Measurements from ENCODE around the gene CIB1. TPM values are rescaled to one million over a fixed set of nuclear protein-coding genes. Genes with fewer than 3 reads are reported as not detected.

CIB1 gene
- total and polyA plus RNA-seq, 4 experiments from 2014 or later = 95.2 to 345 (median 179) TPM

DNA sequence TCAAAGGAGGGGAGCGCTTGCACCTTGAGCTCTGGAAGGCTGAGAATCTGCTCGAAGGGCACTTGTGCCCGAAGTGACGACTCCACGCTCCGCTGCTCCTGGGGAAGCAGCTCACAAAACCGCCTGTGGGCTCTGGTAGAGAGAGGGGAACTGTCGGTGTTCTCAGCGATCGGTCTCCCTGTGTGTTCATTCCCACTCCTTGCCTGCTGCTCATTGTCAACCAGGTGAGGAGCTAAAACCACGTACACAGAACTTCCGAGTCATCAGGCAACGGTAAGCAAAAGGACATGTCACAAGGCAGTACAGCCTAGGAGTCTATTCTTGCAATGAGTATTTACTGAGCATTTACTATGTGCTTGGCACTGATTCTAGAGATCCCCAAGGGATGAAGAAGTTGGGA, 1.5 kb downstream of the CIB1 start:
- ChIA-PET POLR2A (ENCODE audit: partially characterized antibody) (interaction anchor here (0.9 to 7.4 kb wide), 18 partner anchors 9 to 702 kb away, joined by 3 to 150 read pairs (median 6); partner anchors contain the start of genes AP3S2, BLM, HDDC3 and IDH2), CTCF (ENCODE audit: partially characterized antibody) (interaction anchor here (0.6 to 4.6 kb wide), 7 partner anchors 11 to 56 kb away, joined by 3 to 22 read pairs (median 4); no protein-coding TSS in a partner anchor)
- Mint-ChIP-seq H3K36me3 (peaks cover 27 to 45% of the 10 kb centered on the region in 2 donors), H3K4me1 (peaks cover 36 to 61% (median 48%) of the 10 kb centered on the region in 4 donors), H3K27ac (peak overlapping the region; percentile 95 to 100 (median 100)), H3K4me3 (peak overlapping the region; percentile 89 to 96 (median 94)), H3K9me3 (peaks cover 0 to 4% (median 0%) of the 10 kb centered on the region in 8 donors), H3K27me3 (no peaks in the 10 kb centered on the region)
- intact Hi-C loops (cut with micrococcal nuclease) = loop anchor here (5.0 kb wide), 2 partner anchors 130 to 340 kb away; partner anchors contain the start of genes AP3S2 and IDH2
- Histone ChIP-seq H3K4me1 (ENCODE audit: insufficient read depth, low read length) (peaks cover 53% of the 10 kb centered on the region), H3K9me3 (ENCODE audit: control insufficient read depth in 1 of 2, low read length in 2 of 2) (no peaks in the 10 kb centered on the region), H3K4me3 (ENCODE audit: low read length in 2 of 2) (peak overlapping the region in 1 of 2 donors; percentile 46), H3K27me3 (ENCODE audit: insufficient read depth, low read length) (no peaks in the 10 kb centered on the region), H3K36me3 (ENCODE audit: insufficient read depth, low read length) (peaks cover 31% of the 10 kb centered on the region), H3K27ac (ENCODE audit: low read depth, low read length) (peak overlapping the region; percentile 96)
- peak in 3 of 5 donors; percentile 14 to 46 (median 16) for DNase-seq

DNA sequence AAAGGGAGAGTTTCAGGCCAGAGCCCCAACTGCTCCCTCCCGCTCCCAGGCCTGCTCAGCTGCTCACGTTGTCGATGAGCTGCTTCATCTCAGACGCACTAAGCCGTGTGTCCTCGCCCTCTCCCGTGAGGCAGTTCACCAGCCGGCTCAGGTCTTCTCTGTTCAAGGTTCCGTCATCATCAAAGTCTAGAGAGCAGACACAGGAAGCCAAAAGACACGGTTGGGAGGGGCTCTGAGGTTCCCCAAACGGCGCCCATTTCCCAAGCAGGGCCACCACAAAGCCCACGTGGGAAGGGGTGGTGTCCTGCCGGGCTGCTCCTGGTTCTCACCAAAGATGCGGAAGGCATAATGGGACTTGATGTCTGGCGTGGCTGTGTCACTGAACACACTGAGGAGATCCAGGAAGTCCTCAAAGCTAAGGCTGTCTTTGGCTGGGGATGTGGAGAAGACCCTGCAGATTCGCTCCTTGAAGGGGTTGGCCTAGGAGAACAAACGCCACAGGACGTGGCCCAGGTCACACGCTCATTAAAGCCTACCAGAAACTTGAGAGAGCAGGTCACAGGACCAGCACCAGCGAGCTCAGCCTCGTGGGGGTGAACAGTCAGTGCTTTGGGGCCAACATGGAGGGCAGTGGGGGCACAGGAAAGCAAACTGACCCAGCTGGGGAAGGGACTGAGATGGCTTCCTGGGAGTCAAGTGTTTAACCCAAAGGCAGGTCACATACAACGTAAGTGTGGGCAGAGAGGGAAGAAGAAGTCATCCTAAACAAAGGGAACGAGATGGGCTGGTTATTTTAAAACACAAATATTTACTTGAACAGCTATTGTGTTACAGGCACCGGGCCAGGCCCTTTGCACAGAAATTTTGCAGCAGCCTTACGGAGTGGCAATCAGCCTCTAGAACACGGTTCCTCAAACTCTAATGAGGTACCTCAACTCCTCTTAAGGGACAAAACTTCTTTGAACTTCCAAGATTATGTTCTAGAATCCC, 2.4 kb downstream of the CIB1 start:
- Histone ChIP-seq H3K4me1 (ENCODE audit: insufficient read depth, low read length) (peaks cover 53% of the 10 kb centered on the region), H3K27ac (ENCODE audit: low read depth, low read length) (peak overlapping the region; percentile 96), H3K36me3 (ENCODE audit: insufficient read depth, low read length) (peaks cover 31% of the 10 kb centered on the region), H3K9me3 (ENCODE audit: control insufficient read depth in 1 of 2, low read length in 2 of 2) (no peaks in the 10 kb centered on the region), H3K4me3 (ENCODE audit: low read length in 2 of 2) (peak overlapping the region; percentile 46 to 58), H3K27me3 (ENCODE audit: insufficient read depth, low read length) (no peaks in the 10 kb centered on the region)
- Mint-ChIP-seq H3K27ac (peak overlapping the region; percentile 95 to 100 (median 100)), H3K27me3 (no peaks in the 10 kb centered on the region), H3K4me3 (peak overlapping the region; percentile 89 to 96 (median 94)), H3K36me3 (peaks cover 25 to 47% of the 10 kb centered on the region in 2 donors), H3K4me1 (peaks cover 36 to 60% (median 48%) of the 10 kb centered on the region in 4 donors), H3K9me3 (peaks cover 0 to 4% (median 0%) of the 10 kb centered on the region in 8 donors)
- peak; percentile 84 to 95 (median 88) for DNase-seq
- CTCF ChIA-PET (ENCODE audit: partially characterized antibody) = interaction anchor here (0.6 to 4.6 kb wide), 6 partner anchors 10 to 56 kb away, joined by 3 to 22 read pairs (median 4); partner anchors contain the start of gene NGRN
- intact Hi-C loops (cut with micrococcal nuclease) = loop anchor here (1.0 to 5.0 kb wide), 5 partner anchors 10 to 339 kb away; partner anchors contain the start of genes AP3S2, IDH2 and SEMA4B
- POLR2A ChIA-PET (ENCODE audit: partially characterized antibody) = interaction anchor here (0.9 to 7.4 kb wide), 21 partner anchors 10 to 701 kb away, joined by 3 to 150 read pairs (median 5); partner anchors contain the start of genes AP3S2, BLM, HDDC3 and IDH2

DNA sequence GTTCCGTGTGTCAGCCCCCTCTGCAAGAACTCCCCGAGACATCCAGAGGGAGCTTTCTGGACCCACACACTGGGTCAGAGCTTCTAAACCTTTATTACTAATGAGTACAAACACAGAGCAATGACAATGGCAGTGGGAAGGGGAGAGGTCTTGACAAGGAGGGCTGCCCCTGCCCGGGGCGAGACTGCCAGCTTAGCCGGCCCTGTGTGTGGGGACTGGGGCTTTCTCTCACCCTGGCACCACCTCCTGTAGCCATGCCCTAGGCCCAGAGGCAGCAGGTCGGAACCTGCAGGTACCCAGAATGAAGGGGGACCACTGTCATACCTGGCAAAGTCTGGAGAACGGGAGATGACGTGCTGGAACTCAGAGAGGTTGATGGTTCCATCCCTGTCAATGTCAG, 3.1 kb downstream of the CIB1 start:
- ChIA-PET POLR2A (ENCODE audit: partially characterized antibody) (interaction anchor here (0.9 to 7.4 kb wide), 13 partner anchors 9 to 668 kb away, joined by 3 to 150 read pairs (median 5); partner anchors contain the start of genes IDH2, IQGAP1, NGRN and SEMA4B), CTCF (ENCODE audit: partially characterized antibody) (interaction anchor here (0.6 to 4.6 kb wide), 6 partner anchors 9 to 35 kb away, joined by 3 to 22 read pairs (median 4); partner anchors contain the start of gene NGRN)
- intact Hi-C loops (cut with micrococcal nuclease) = loop anchor here (1.0 to 5.0 kb wide), 5 partner anchors 9 to 338 kb away; partner anchors contain the start of genes AP3S2, IDH2 and SEMA4B
- peak overlapping the region; percentile 95 to 100 (median 100) for H3K27ac Mint-ChIP-seq
- peaks cover 31% of the 10 kb centered on the region for H3K36me3 ChIP-seq (ENCODE audit: insufficient read depth, low read length)
- H3K27ac ChIP-seq (ENCODE audit: low read depth, low read length) = peak overlapping the region; percentile 96
- H3K4me3 Mint-ChIP-seq = peak overlapping the region; percentile 89 to 96 (median 94)
- DNase-seq = no peak
- no peaks in the 10 kb centered on the region for H3K27me3 ChIP-seq (ENCODE audit: insufficient read depth, low read length)
- no peaks in the 10 kb centered on the region for H3K9me3 ChIP-seq (ENCODE audit: control insufficient read depth in 1 of 2, low read length in 2 of 2)
- peaks cover 53% of the 10 kb centered on the region for H3K4me1 ChIP-seq (ENCODE audit: insufficient read depth, low read length)
- H3K9me3 Mint-ChIP-seq = peaks cover 0 to 4% (median 0%) of the 10 kb centered on the region in 8 donors
- peak overlapping the region; percentile 34 to 58 for H3K4me3 ChIP-seq (ENCODE audit: low read length in 2 of 2)
- H3K4me1 Mint-ChIP-seq = peaks cover 33 to 57% (median 48%) of the 10 kb centered on the region in 4 donors
- H3K36me3 Mint-ChIP-seq = peaks cover 25 to 47% of the 10 kb centered on the region in 2 donors
- no peaks in the 10 kb centered on the region for H3K27me3 Mint-ChIP-seq

DNA sequence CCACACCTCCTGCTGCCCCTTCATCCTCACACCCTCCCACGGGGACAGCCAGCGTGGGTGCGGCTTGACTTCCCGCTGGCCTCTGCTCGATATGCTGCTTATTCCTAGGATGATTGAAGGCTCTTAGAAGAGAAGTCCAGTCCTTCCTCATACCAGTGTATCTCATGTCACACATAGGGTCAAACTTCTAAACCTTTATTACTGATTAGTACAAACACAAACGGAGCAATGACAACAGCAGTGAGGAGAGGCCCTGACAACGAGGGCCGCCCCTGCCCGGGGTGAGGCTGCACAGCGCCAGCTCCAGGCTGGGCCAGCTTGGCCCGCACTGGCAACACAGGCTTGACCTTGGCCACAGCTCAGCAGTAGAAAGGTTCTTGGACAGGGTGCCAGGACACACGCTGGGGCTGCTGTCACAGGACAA, 3.7 kb downstream of the CIB1 start:
- CTCF ChIA-PET (ENCODE audit: partially characterized antibody) = interaction anchor here (0.6 to 4.6 kb wide), 3 partner anchors 8 to 15 kb away, joined by 3 to 22 read pairs (median 5); no protein-coding TSS in a partner anchor
- Mint-ChIP-seq H3K36me3 (peaks cover 25 to 47% of the 10 kb centered on the region in 2 donors), H3K9me3 (peaks cover 0 to 4% (median 0%) of the 10 kb centered on the region in 8 donors), H3K27ac (peak overlapping the region; percentile 95 to 100 (median 100)), H3K27me3 (no peaks in the 10 kb centered on the region), H3K4me1 (peaks cover 33 to 55% (median 47%) of the 10 kb centered on the region in 4 donors), H3K4me3 (peak overlapping the region; percentile 10 to 96 (median 58))
- intact Hi-C loops (cut with micrococcal nuclease) = loop anchor here (2.0 to 5.0 kb wide), 3 partner anchors 45 to 338 kb away; partner anchors contain the start of genes AP3S2 and IDH2
- Histone ChIP-seq H3K4me3 (ENCODE audit: low read length in 2 of 2) (peak overlapping the region; percentile 34 to 58), H3K9me3 (ENCODE audit: control insufficient read depth in 1 of 2, low read length in 2 of 2) (no peaks in the 10 kb centered on the region), H3K27ac (ENCODE audit: low read depth, low read length) (peak overlapping the region; percentile 96), H3K4me1 (ENCODE audit: insufficient read depth, low read length) (peaks cover 51% of the 10 kb centered on the region), H3K27me3 (ENCODE audit: insufficient read depth, low read length) (no peaks in the 10 kb centered on the region), H3K36me3 (ENCODE audit: insufficient read depth, low read length) (peaks cover 34% of the 10 kb centered on the region)
- DNase-seq = no peak
- POLR2A ChIA-PET (ENCODE audit: partially characterized antibody) = interaction anchor here (1.4 to 7.4 kb wide), 5 partner anchors 13 to 43 kb away, joined by 3 to 150 read pairs (median 12); partner anchors contain the start of genes NGRN, SEMA4B and TTLL13

DNA sequence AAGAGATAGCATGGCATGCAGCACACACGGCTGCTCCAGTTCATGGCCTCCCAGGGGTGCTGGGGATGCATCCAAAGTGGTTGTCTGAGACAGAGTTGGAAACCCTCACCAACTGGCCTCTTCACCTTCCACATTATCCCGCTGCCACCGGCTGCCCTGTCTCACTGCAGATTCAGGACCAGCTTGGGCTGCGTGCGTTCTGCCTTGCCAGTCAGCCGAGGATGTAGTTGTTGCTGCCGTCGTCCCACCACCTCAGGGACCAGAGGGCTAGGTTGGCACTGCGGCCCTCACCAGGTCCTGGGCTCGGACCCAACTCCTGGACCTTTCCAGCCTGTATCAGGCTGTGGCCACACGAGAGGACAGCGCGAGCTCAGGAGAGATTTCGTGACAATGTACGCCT, 4.8 kb downstream of the CIB1 start:
- DNase-seq = no peak
- H3K27ac ChIP-seq (ENCODE audit: low read depth, low read length) = peak overlapping the region; percentile 4
- Mint-ChIP-seq H3K36me3 (peaks cover 28 to 44% of the 10 kb centered on the region in 2 donors), H3K4me3 (peak overlapping the region in 1 of 8 donors; percentile 10), H3K27me3 (no peaks in the 10 kb centered on the region), H3K9me3 (peaks cover 0 to 4% (median 0%) of the 10 kb centered on the region in 8 donors), H3K27ac (peak overlapping the region; percentile 95 to 100 (median 97)), H3K4me1 (peaks cover 25 to 46% (median 38%) of the 10 kb centered on the region in 4 donors)
- no peaks in the 10 kb centered on the region for H3K27me3 ChIP-seq (ENCODE audit: insufficient read depth, low read length)
- POLR2A ChIA-PET (ENCODE audit: partially characterized antibody) = interaction anchor here (7.4 kb wide), 1 partner anchor 26 kb away, joined by 130 read pairs; the partner anchor contains the start of gene SEMA4B
- CTCF ChIA-PET (ENCODE audit: partially characterized antibody) = no interaction called here
- intact Hi-C loops (cut with micrococcal nuclease) = no loop called here
- H3K4me1 ChIP-seq (ENCODE audit: insufficient read depth, low read length) = peaks cover 42% of the 10 kb centered on the region
- no peaks in the 10 kb centered on the region for H3K9me3 ChIP-seq (ENCODE audit: control insufficient read depth in 1 of 2, low read length in 2 of 2)
- peaks cover 44% of the 10 kb centered on the region for H3K36me3 ChIP-seq (ENCODE audit: insufficient read depth, low read length)
- no peak overlapping the region for H3K4me3 ChIP-seq (ENCODE audit: low read length in 2 of 2)

Measured in CD4-positive, alpha-beta memory T cell (primary cell).